Esophagus muscularis mucosa (tissue), 4 donors: Measurements from ENCODE around the gene AGXT. TPM values are rescaled to one million over a fixed set of nuclear protein-coding genes. Genes with fewer than 3 reads are reported as not detected.

Source experiments
- DNase-seq: peaks from one replicate; pipeline ENCODE4 v3.0.0-alpha.2; 2017; ENCODE audit errors: extremely low spot score
- H3K27ac ChIP-seq, 4 donors: fragments of 200-600 bp; sonication (generic); replicated peaks in 1 of 4; 1 replicate in 3 of 4; 2 replicates in 1 of 4; pipeline ENCODE4 v1.5.1; 2016 to 2019; ENCODE audit warnings: mild to moderate bottlenecking in 1 of 4
- H3K27me3 ChIP-seq, 4 donors: fragments of 200-600 bp; sonication (generic); one replicate each; pipeline versions ENCODE4 v1.5.1 to v1.6.0; 2016 to 2019
- H3K36me3 ChIP-seq, 4 donors: fragments of 200-600 bp; sonication (generic); one replicate each; pipeline ENCODE4 v1.5.1; 2016 to 2019
- H3K4me1 ChIP-seq, 4 donors: fragments of 200-600 bp; sonication (generic); one replicate each; pipeline ENCODE4 v1.5.1; 2016 to 2019
- H3K4me3 ChIP-seq, 4 donors: fragments of 200-600 bp; sonication (generic); 1 replicate in 2 of 4; 2 replicates in 2 of 4; pipeline ENCODE4 v1.5.1; 2016 to 2019; ENCODE audit warnings: mild to moderate bottlenecking in 4 of 4, moderate library complexity in 1 of 4
- H3K9me3 ChIP-seq, 4 donors: fragments of 200-600 bp; sonication (generic); 1 replicate in 3 of 4; 2 replicates in 1 of 4; pipeline ENCODE4 v1.5.1; 2016 to 2019
- CTCF ChIP-seq, 3 experiments: fragments of 200-600 bp in 2 of 3; fragments of 450-650 bp in 1 of 3; sonication (generic) in 2 of 3; IDR thresholded peaks; one replicate each; pipeline ENCODE4 v1.5.1; 2017 to 2019; ENCODE audit warnings: antibody characterized with exemption in 3 of 3, mild to moderate bottlenecking in 2 of 3, moderate library complexity in 1 of 3
- EP300 ChIP-seq: sonication (generic); formaldehyde crosslinking; IDR thresholded peaks from one replicate; pipeline ENCODE4 v1.6.1; 2017; ENCODE audit warnings: antibody characterized with exemption
- POLR2A ChIP-seq: fragments of 450-650 bp; IDR thresholded peaks from one replicate; pipeline ENCODE4 v1.6.1; 2017; ENCODE audit warnings: antibody characterized with exemption, moderate library complexity, mild to moderate bottlenecking, low read depth
- POLR2AphosphoS5 ChIP-seq, 2 donors: sonication (generic); formaldehyde crosslinking; IDR thresholded peaks; one replicate each; pipeline ENCODE4 v1.6.1; 2017; ENCODE audit warnings: antibody characterized with exemption in 2 of 2
- WGBS: methylation state at CpG from one replicate; pipeline ENCODE4 v1.1.5; 2018; 5-methylcytosine and 5-hydroxymethylcytosine counted together
- intact Hi-C: fragments of 100-400 bp; cut with DNase I; formaldehyde crosslinking; loops from one replicate; pipeline ENCODE4 v1.15.1; 2023
- total RNA-seq, 4 donors: library from RNA; depleted of rRNA; stranded (reverse); fragments of >200 nt; gene quantifications; one replicate each; pipeline versions ENCODE4 v1.1.0 to v1.2.1, GENCODE V29; 2016

Gene AGXT
- total RNA-seq, 4 donors from 2014 or later = not detected

- TF ChIP-seq POLR2AphosphoS5 (IDR thresholded peaks at IDR 0.05) (no peak), CTCF (IDR thresholded peaks at IDR 0.05) (no peak), EP300 (no peak), POLR2A (no peak)
- WGBS = 79% methylated on average over 8 of the region's 14 CpGs
- H3K4me3 ChIP-seq = no peak overlapping the region
- peaks cover 0 to 21% (median 12%) of the 10 kb centered on the region in 4 donors for H3K4me1 ChIP-seq
- H3K27me3 ChIP-seq = peaks cover 0 to 22% (median 0%) of the 10 kb centered on the region in 4 donors
- intact Hi-C loops = no loop called here
- no peak overlapping the region for H3K27ac ChIP-seq
- no peaks in the 10 kb centered on the region for H3K9me3 ChIP-seq
- DNase-seq = no peak
- H3K36me3 ChIP-seq = no peaks in the 10 kb centered on the region
Measured at GRCh38 chr2:240925191-240925567, 56.6 kb downstream of the AGXT start.

- intact Hi-C loops = no loop called here
- H3K9me3 ChIP-seq = no peaks in the 10 kb centered on the region
- H3K4me1 ChIP-seq = peaks cover 0 to 19% (median 12%) of the 10 kb centered on the region in 4 donors
- no peaks in the 10 kb centered on the region for H3K36me3 ChIP-seq
- TF ChIP-seq POLR2AphosphoS5 (IDR thresholded peaks at IDR 0.05) = no peak
- TF ChIP-seq EP300 = no peak
- TF ChIP-seq POLR2A = no peak
- TF ChIP-seq CTCF (IDR thresholded peaks at IDR 0.05) = no peak
- H3K27ac ChIP-seq = no peak overlapping the region
- WGBS = 73% methylated on average over 6 of the region's 29 CpGs
- no peak overlapping the region for H3K4me3 ChIP-seq
- DNase-seq = no peak
- peaks cover 0 to 28% (median 0%) of the 10 kb centered on the region in 4 donors for H3K27me3 ChIP-seq
Measured at GRCh38 chr2:240925568-240926515, 57.2 kb downstream of the AGXT start.

- H3K27me3 ChIP-seq = peaks cover 0 to 36% (median 0%) of the 10 kb centered on the region in 4 donors
- no peaks in the 10 kb centered on the region for H3K36me3 ChIP-seq
- H3K27ac ChIP-seq = no peak overlapping the region
- H3K4me1 ChIP-seq = peaks cover 0 to 13% (median 10%) of the 10 kb centered on the region in 4 donors
- no peak for TF ChIP-seq EP300
- no peak for TF ChIP-seq POLR2AphosphoS5 (IDR thresholded peaks at IDR 0.05)
- no peak for TF ChIP-seq CTCF (IDR thresholded peaks at IDR 0.05)
- no peak for TF ChIP-seq POLR2A
- DNase-seq = no peak
- H3K9me3 ChIP-seq = no peaks in the 10 kb centered on the region
- intact Hi-C loops = no loop called here
- WGBS = 37% methylated on average over 25 of the region's 38 CpGs
- H3K4me3 ChIP-seq = peak overlapping the region; percentile 29 to 42 (median 35)
Measured at GRCh38 chr2:240926516-240927389, 58.1 kb downstream of the AGXT start.

- no peaks in the 10 kb centered on the region for H3K9me3 ChIP-seq
- H3K4me1 ChIP-seq = peaks cover 0 to 13% (median 10%) of the 10 kb centered on the region in 4 donors
- 82% methylated on average over 7 of the region's 7 CpGs for WGBS
- intact Hi-C loops = no loop called here
- peaks cover 0 to 37% (median 0%) of the 10 kb centered on the region in 4 donors for H3K27me3 ChIP-seq
- no peaks in the 10 kb centered on the region for H3K36me3 ChIP-seq
- DNase-seq = no peak
- no peak for TF ChIP-seq EP300
- no peak for TF ChIP-seq POLR2A
- no peak for TF ChIP-seq CTCF (IDR thresholded peaks at IDR 0.05)
- no peak for TF ChIP-seq POLR2AphosphoS5 (IDR thresholded peaks at IDR 0.05)
- peak overlapping the region; percentile 29 to 42 (median 35) for H3K4me3 ChIP-seq
- no peak overlapping the region for H3K27ac ChIP-seq
Measured at GRCh38 chr2:240927390-240927781, 58.8 kb downstream of the AGXT start.
